ENCODE results near the gene TTBK2. TPM values are rescaled to one million over a fixed set of nuclear protein-coding genes. Genes with fewer than 3 reads are reported as not detected.

TTBK2 gene
- total RNA-seq, 1 experiment from 2014 or later: 10.6 TPM

DNA sequence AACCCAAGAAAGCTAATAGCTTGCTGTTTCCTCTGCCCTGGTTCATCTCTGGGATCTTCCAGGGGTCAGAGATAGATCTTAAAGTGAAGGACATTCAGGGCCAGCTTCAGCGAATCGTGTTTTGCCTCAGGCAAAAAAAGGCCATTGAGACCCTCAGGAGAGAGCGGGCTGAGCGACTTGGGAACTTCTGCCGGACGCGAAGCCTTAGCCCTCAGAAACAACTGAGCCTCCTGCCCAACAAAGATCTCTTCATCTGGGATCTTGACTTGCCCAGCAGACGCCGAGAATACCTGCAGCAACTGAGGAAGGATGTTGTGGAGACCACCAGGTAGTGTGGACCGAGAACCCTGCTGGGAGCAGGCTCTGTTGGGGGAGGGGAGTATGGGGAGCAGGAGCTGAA lies 226.2 kb downstream of the TTBK2 start:
- no peak overlapping the region for H2BK5ac ChIP-seq (ENCODE audit: insufficient read length, low read length)
- no peak overlapping the region for H3K4me3 Mint-ChIP-seq

More for the DNA sequence above, 226.2 kb downstream of the TTBK2 start:
- peaks cover 0 to 3% of the 10 kb centered on the region in 2 experiments; a peak in 1 of 5 replicates for H3K9me3 Mint-ChIP-seq
- H3K4me1 Mint-ChIP-seq: peaks cover 0 to 3% of the 10 kb centered on the region in 2 experiments; a peak in 1 of 4 replicates
- H3K27me3 Mint-ChIP-seq (ENCODE audit: low read depth): no peaks in the 10 kb centered on the region
- no peaks in the 10 kb centered on the region for H4K20me1 ChIP-seq (ENCODE audit: control insufficient read depth, insufficient read depth, insufficient read length)
- H3K27ac Mint-ChIP-seq: 0 out of 7 replicates have a peak overlapping the region, but pooled peaks of 1 of the 3 experiments have one; percentile 16
- H3T11ph ChIP-seq (ENCODE audit: low read length): no peak overlapping the region
- no peaks in the 10 kb centered on the region for H3K79me2 ChIP-seq (ENCODE audit: insufficient read depth, low read length)
- no peak overlapping the region for H3K27ac ChIP-seq (ENCODE audit: insufficient read length, low read depth, low read length)
- H3K23ac ChIP-seq (ENCODE audit: insufficient read length, low read depth, low read length): no peak overlapping the region
- no peak for DNase-seq
- H3K4me1 ChIP-seq (ENCODE audit: insufficient read depth, low read length): no peaks in the 10 kb centered on the region
- H3K27me3 ChIP-seq (ENCODE audit: insufficient read depth, low read length): no peaks in the 10 kb centered on the region
- no peak overlapping the region for H2AK5ac ChIP-seq (ENCODE audit: insufficient read length, low read length)
- no peak for TF ChIP-seq CTCF (conservative IDR thresholded peaks at IDR 0.05)
- H2BK120ac ChIP-seq (ENCODE audit: low read depth, low read length, poor library complexity, severe bottlenecking): no peak overlapping the region
- no peaks in the 10 kb centered on the region for H3K9me3 ChIP-seq (ENCODE audit: control insufficient read depth, low read depth, low read length)
- H4K8ac ChIP-seq (replicated peaks; ENCODE audit: insufficient read length, low read depth, low read length): no peak overlapping the region
- no peak overlapping the region for H3K4ac ChIP-seq (ENCODE audit: low read depth, low read length)
- H3K79me1 ChIP-seq (ENCODE audit: insufficient read depth, low read depth, low read length, poor library complexity, severe bottlenecking): no peaks in the 10 kb centered on the region
- H2BK12ac ChIP-seq (ENCODE audit: insufficient read length, low read depth, low read length): no peak overlapping the region
- no peak overlapping the region for H3K14ac ChIP-seq (ENCODE audit: insufficient read depth, low read length)
- H3K18ac ChIP-seq (ENCODE audit: insufficient read length, low read depth, low read length): no peak overlapping the region
- H3K9ac ChIP-seq (ENCODE audit: extremely low read depth, insufficient read length, low read length): no peak overlapping the region
- H3K56ac ChIP-seq (ENCODE audit: insufficient read length, low read depth, low read length): no peak overlapping the region
- no peak overlapping the region for H2BK15ac ChIP-seq (ENCODE audit: low read depth, low read length)
- no peaks in the 10 kb centered on the region for H3K23me2 ChIP-seq (ENCODE audit: insufficient read length, low read depth, low read length, poor library complexity, severe bottlenecking)
- no peak overlapping the region for H2AFZ ChIP-seq (ENCODE audit: low read length)
- no peak overlapping the region for H3K4me2 ChIP-seq (ENCODE audit: insufficient read depth, insufficient read length, low read length)
- H4K5ac ChIP-seq (ENCODE audit: insufficient read length, low read depth, low read length): no peak overlapping the region
- no peak overlapping the region for H2BK20ac ChIP-seq (ENCODE audit: low read depth, low read length, poor library complexity, severe bottlenecking)
- no peak overlapping the region for H4K91ac ChIP-seq (ENCODE audit: insufficient read length, low read depth, low read length)
- no CpG with 5 or more reads among the region's 10 CpGs for WGBS (ENCODE audit: extremely low coverage, insufficient read length, low lambda C conversion rate)
- H3K36me3 Mint-ChIP-seq (ENCODE audit: insufficient read depth in 1 of 3, low read depth in 3 of 3): peaks cover 0 to 16% (median 4%) of the 10 kb centered on the region in 3 experiments; a peak in 3 of 7 replicates

Measured in H9 (cell line).